DMS114 treated with DMSO at 0.1 percent for 48 hours (cell line): ENCODE data around the gene CARD16.

Experiments used
- DNase-seq: peaks from one replicate; lab custom pipeline; 2025; ENCODE audit not compliant: unreplicated experiment; lab: John Stamatoyannopoulos, UW

The CARD16 gene

DNA sequence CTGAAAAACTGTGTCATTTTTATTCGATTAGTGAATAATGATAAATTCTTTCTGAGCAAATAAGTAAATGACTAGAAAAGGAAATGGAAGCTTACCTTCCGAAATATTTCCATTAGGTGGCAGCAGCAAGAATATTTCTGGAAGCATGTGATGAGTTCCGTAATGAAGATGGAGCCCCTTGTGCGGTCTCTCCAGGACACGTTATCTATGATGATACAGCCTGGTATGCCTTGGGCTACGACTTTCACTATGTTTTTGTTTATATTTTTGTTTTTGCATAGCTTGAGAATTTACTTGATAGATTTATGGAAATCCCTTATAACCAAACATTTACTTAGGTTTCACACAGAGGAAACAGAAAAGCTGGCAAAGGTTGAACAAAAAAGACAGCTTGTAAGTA, 47.8 kb downstream of the CARD16 start:
- DNase-seq = no peak

DNA sequence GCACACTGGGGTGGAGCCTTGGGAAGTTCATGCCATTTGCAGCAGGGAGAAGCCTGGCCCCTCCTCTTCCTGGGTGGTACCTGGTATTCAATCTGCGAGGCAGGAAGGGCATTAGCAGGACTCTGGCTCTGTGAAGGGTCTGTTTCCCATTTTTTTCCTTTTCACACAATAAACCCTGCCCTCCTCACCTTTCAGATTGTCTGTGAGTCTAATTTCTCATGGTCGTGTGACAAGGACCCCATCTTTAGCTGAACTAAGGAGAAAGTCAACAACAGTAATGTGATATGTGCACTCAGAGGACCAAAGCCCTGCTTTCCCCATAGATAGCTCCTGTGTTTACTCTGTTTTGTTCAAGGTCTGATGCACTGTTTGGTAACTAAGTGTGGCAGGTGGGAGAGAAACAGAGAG, 50.1 kb downstream of the CARD16 start:
- DNase-seq = no peak

DNA sequence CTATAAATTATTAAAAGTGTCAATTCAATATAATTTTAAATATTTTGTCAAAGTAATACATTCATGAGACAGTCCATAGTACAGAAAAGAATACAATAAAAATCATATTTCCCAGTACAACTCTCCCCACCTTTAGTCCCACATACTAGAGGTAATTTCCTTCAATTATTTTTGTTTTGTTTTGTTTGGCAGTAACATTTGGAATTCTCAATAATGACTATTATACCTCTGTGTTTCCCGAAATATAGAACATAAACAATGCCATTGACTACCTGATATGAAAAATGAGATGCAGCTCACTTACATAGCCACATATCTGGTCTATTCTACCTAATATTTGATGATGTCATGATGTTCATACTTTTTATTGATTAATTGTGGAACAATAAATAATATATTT, 52.4 kb downstream of the CARD16 start:
- DNase-seq = no peak

DNA sequence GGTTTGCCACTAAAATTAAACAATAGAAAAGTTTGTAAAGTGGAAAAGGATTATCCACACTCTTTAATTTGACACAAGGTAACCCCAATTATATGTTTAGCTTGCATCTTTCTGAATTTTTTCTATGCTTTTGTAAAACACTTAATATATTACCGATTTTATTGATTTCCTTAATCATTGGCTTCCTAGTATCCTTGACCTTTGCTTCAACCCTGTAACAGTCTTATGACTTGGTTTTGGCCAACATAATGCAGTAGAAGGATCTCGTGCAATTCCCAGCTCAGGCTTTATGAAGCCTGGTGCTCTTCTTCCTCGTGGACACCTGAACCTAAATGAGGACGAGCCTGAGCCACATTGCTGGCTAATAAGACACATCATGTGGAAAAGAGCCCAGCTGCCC, 53.1 kb downstream of the CARD16 start:
- DNase-seq = no peak
